HG03175 (cell line): ENCODE data around the gene AMOTL1.

Experiments used
- ATAC-seq: cut with Tn5 transposase; IDR thresholded peaks from one replicate; pipeline ENCODE4 v1.9.1; 2021; ENCODE audit warnings: mild to moderate bottlenecking, moderate library complexity; ENCODE audit not compliant: unreplicated experiment

The AMOTL1 gene

GRCh38 chr11:94820480-94820879, 52.3 kb downstream of the AMOTL1 start:
- no peak for ATAC-seq

- no peak for ATAC-seq
These were observed 53.3 kb downstream of the AMOTL1 start for GRCh38 chr11:94821439-94821838.

- ATAC-seq = no peak
These were observed 53.9 kb downstream of the AMOTL1 start for GRCh38 chr11:94822080-94822479.

GRCh38 chr11:94823102-94823732, 55.1 kb downstream of the AMOTL1 start:
- ATAC-seq = no peak

- no peak for ATAC-seq
These were observed 56.9 kb downstream of the AMOTL1 start for GRCh38 chr11:94825031-94825430.

- no peak for ATAC-seq
These were observed 57.3 kb downstream of the AMOTL1 start for GRCh38 chr11:94825481-94825880.

- ATAC-seq = no peak
These were observed 58.3 kb downstream of the AMOTL1 start for GRCh38 chr11:94826415-94826814.

GRCh38 chr11:94828088-94828487, 59.9 kb downstream of the AMOTL1 start:
- ATAC-seq = no peak

- ATAC-seq = no peak
These were observed 62.8 kb downstream of the AMOTL1 start for GRCh38 chr11:94830722-94831510.

GRCh38 chr11:94831529-94831928, 63.4 kb downstream of the AMOTL1 start:
- no peak for ATAC-seq

GRCh38 chr11:94832604-94833235, 64.6 kb downstream of the AMOTL1 start:
- ATAC-seq = no peak

- ATAC-seq = no peak
These were observed 66.9 kb downstream of the AMOTL1 start for GRCh38 chr11:94834911-94835593.

- ATAC-seq = no peak
These were observed 67.4 kb downstream of the AMOTL1 start for GRCh38 chr11:94835594-94835927.

- no peak for ATAC-seq
These were observed 69.2 kb downstream of the AMOTL1 start for GRCh38 chr11:94837317-94837716.

GRCh38 chr11:94838027-94838731, 70.0 kb downstream of the AMOTL1 start:
- no peak for ATAC-seq

GRCh38 chr11:94840209-94840608, 72.1 kb downstream of the AMOTL1 start:
- ATAC-seq = no peak

- no peak for ATAC-seq
These were observed 75.9 kb downstream of the AMOTL1 start for GRCh38 chr11:94844031-94844430.

- ATAC-seq = no peak
These were observed 77.5 kb downstream of the AMOTL1 start for GRCh38 chr11:94845622-94846021.

- no peak for ATAC-seq
These were observed 81.7 kb downstream of the AMOTL1 start for GRCh38 chr11:94849839-94850238.

- no peak for ATAC-seq
These were observed 83.9 kb downstream of the AMOTL1 start for GRCh38 chr11:94851864-94852636.
